ENCODE measurements around the gene GPX4. TPM values are rescaled to one million over a fixed set of nuclear protein-coding genes. Genes with fewer than 3 reads are reported as not detected.

GPX4 gene
- total and polyA plus RNA-seq, 2 donors (not counting 3 experiments of a cell fraction or from before 2014, with no cell fraction given): 469 to 1,136 TPM

DNA sequence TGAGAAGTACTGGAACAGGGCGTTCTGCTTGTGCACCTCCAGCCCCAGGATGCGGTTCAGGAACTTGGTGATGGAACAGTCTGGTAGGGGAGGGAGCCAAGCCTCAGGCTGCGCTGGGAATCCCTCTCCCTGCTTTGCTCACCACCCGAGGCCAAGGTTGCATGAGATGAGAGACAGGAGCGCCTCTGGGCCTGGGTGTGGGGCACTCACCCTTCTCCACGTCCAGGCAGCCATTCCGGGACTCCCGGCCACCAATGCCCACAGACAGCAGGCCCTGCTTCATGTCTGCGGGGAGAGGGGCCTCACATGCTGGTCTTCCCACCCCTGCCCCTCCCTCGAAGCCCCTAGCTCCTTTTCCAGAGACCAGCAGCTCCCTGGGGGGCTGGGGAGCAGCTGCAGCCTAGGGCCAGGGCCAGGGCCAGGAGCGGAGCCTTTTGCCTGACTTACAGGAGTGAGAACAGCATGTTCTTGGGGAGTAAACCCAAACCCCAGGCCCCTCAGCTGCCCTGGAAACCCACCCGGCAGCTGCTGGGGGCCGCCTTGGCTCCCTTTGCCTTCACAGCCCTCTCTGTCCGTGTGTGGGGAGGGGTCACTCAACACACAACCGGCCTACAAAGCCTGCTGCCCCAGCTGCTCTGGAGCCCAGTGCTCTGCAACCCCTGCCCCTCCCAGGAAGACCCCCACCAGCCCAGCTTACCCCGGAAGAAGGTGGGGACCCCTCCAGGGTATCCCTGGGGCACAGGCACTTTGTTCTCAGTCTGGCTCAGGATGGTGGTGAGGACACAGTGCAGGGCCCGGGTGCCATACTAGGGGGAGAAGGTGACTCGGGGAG, 7.2 kb downstream of the GPX4 start:
- ChIA-PET CTCF (interaction anchor here (4.4 kb wide), 1 partner anchor 82 kb away, joined by 80 read pairs; no protein-coding TSS in a partner anchor), POLR2A (interaction anchor here (0.6 kb wide), 1 partner anchor 82 kb away, joined by 3 read pairs; no protein-coding TSS in a partner anchor)
- no peaks in the 10 kb centered on the region for H3K9me1 ChIP-seq (replicated peaks; ENCODE audit: control insufficient read depth, extremely low read depth, insufficient read depth, low read length)
- H3K27ac ChIP-seq (ENCODE audit: insufficient read depth, low read depth, low read length): no peak overlapping the region
- H3K36me3 ChIP-seq (ENCODE audit: control insufficient read depth in 2 of 2, extremely low read depth in 1 of 2, insufficient read depth in 2 of 2, low read length in 2 of 2): peaks cover 11 to 42% of the 10 kb centered on the region in 2 experiments
- H2AFZ ChIP-seq (ENCODE audit: low read depth, low read length): no peak overlapping the region
- TF ChIP-seq, protein P1, sequence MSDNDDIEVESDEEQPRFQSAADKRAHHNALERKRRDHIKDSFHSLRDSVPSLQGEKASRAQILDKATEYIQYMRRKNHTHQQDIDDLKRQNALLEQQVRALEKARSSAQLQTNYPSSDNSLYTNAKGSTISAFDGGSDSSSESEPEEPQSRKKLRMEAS (IDR thresholded peaks at IDR 0.05; ENCODE audit: insufficient read depth, insufficient read length): no peak
- TF ChIP-seq, protein P2, sequence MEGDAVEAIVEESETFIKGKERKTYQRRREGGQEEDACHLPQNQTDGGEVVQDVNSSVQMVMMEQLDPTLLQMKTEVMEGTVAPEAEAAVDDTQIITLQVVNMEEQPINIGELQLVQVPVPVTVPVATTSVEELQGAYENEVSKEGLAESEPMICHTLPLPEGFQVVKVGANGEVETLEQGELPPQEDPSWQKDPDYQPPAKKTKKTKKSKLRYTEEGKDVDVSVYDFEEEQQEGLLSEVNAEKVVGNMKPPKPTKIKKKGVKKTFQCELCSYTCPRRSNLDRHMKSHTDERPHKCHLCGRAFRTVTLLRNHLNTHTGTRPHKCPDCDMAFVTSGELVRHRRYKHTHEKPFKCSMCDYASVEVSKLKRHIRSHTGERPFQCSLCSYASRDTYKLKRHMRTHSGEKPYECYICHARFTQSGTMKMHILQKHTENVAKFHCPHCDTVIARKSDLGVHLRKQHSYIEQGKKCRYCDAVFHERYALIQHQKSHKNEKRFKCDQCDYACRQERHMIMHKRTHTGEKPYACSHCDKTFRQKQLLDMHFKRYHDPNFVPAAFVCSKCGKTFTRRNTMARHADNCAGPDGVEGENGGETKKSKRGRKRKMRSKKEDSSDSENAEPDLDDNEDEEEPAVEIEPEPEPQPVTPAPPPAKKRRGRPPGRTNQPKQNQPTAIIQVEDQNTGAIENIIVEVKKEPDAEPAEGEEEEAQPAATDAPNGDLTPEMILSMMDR (IDR thresholded peaks at IDR 0.05; ENCODE audit: extremely low read depth in 1 of 2, insufficient read depth in 1 of 2, low read depth in 1 of 2, low read length in 2 of 2): no peak
- TF ChIP-seq EZH2 (IDR thresholded peaks at IDR 0.05; ENCODE audit: borderline replicate concordance, low read depth, low read length, severe bottlenecking) (no peak), GATA2 (IDR thresholded peaks at IDR 0.05; ENCODE audit: insufficient read depth, insufficient read length, low read depth, low read length) (no peak), FOS (IDR thresholded peaks at IDR 0.05; ENCODE audit: borderline replicate concordance, insufficient read depth, low read length) (no peak), POLR2AphosphoS5 (IDR thresholded peaks at IDR 0.05; ENCODE audit: insufficient read depth, low read depth, low read length) (no peak), POLR2A (IDR thresholded peaks at IDR 0.05; ENCODE audit: low read depth, low read length) (no peak), JUN (IDR thresholded peaks at IDR 0.05; ENCODE audit: borderline replicate concordance, insufficient read depth, insufficient read length, low read depth) (no peak), MYC (IDR thresholded peaks at IDR 0.05; ENCODE audit: low read depth, low read length) (no peak)
- DNase-seq (ENCODE audit: low read depth, low spot score) (no peak), FAIRE-seq (no peak)
- H3K27me3 ChIP-seq (ENCODE audit: control insufficient read depth in 2 of 2, insufficient read depth in 2 of 2, low read length in 2 of 2): no peaks in the 10 kb centered on the region
- no peaks in the 10 kb centered on the region for H3K9me3 ChIP-seq (replicated peaks; ENCODE audit: control insufficient read depth, insufficient read depth, low read length)
- BruUV-seq (replicated peaks): no TSS peak
- dilution Hi-C loops (cut with MboI; ENCODE audit: extremely low pct_ligation_motif_present, low sequenced_read_pairs) (no loop called here), intact Hi-C loops (cut with micrococcal nuclease) (loop anchor here (5.0 kb wide), 1 partner anchor 81 kb away; no protein-coding TSS in a partner anchor)
- H4K20me1 ChIP-seq (replicated peaks; ENCODE audit: control insufficient read depth, extremely low read depth, insufficient read depth, low read length): no peaks in the 10 kb centered on the region
- H3K4me3 ChIP-seq (replicated peaks in 1 of 3; ENCODE audit: insufficient read depth in 1 of 3, low read depth in 1 of 3, low read length in 3 of 3): no peak overlapping the region
- peaks cover 5% of the 10 kb centered on the region for H3K4me1 ChIP-seq (ENCODE audit: control insufficient read depth, extremely low read depth, insufficient read depth, low read length)
- no peak overlapping the region for H3K4me2 ChIP-seq (ENCODE audit: insufficient read depth, low read length)
- H3K9ac ChIP-seq (replicated peaks; ENCODE audit: extremely low read depth, insufficient read depth, low read length): no peak overlapping the region
- H3K79me2 ChIP-seq (ENCODE audit: control insufficient read depth, insufficient read depth, low read length): peaks cover 6% of the 10 kb centered on the region

Data from endothelial cell of umbilical vein (primary cell).